Breast epithelium (tissue), 3 donors: ENCODE results near the gene SVBP.

Experiments
- POLR2A ChIP-seq: fragments of 450-650 bp; IDR thresholded peaks from one replicate; pipeline ENCODE4 v1.6.1; 2016; ENCODE audit warnings: antibody characterized with exemption, mild to moderate bottlenecking, moderate library complexity
- POLR2AphosphoS5 ChIP-seq, 3 donors: sonication (generic); formaldehyde crosslinking; IDR thresholded peaks; one replicate each; pipeline ENCODE4 v1.6.1; 2017; ENCODE audit warnings: antibody characterized with exemption in 3 of 3
- TF ChIP-seq, protein P1 (sequence below), 3 donors: fragments of 450-650 bp; IDR thresholded peaks; one replicate each; pipeline ENCODE4 v1.5.1; 2016 to 2017; ENCODE audit warnings: antibody characterized with exemption in 3 of 3, mild to moderate bottlenecking in 3 of 3, moderate library complexity in 3 of 3

GRCh38 chr1:42825036-42825851, 8.0 kb upstream of the SVBP start:
- TF ChIP-seq, protein P1, sequence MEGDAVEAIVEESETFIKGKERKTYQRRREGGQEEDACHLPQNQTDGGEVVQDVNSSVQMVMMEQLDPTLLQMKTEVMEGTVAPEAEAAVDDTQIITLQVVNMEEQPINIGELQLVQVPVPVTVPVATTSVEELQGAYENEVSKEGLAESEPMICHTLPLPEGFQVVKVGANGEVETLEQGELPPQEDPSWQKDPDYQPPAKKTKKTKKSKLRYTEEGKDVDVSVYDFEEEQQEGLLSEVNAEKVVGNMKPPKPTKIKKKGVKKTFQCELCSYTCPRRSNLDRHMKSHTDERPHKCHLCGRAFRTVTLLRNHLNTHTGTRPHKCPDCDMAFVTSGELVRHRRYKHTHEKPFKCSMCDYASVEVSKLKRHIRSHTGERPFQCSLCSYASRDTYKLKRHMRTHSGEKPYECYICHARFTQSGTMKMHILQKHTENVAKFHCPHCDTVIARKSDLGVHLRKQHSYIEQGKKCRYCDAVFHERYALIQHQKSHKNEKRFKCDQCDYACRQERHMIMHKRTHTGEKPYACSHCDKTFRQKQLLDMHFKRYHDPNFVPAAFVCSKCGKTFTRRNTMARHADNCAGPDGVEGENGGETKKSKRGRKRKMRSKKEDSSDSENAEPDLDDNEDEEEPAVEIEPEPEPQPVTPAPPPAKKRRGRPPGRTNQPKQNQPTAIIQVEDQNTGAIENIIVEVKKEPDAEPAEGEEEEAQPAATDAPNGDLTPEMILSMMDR (IDR thresholded peaks at IDR 0.05) = no peak
- TF ChIP-seq POLR2A (no peak), POLR2AphosphoS5 (IDR thresholded peaks at IDR 0.05) (no peak)
